Ovary (tissue), 3 donors: ENCODE measurements around the gene SYT9.

Source experiments
- CTCF ChIP-seq, 3 donors: fragments of 450-650 bp in 2 of 3; fragments of 200-600 bp in 1 of 3; IDR thresholded peaks; one replicate each; pipeline versions ENCODE4 v1.5.1 to v1.8.0; 2016 to 2022; ENCODE audit warnings: antibody characterized with exemption in 3 of 3, mild to moderate bottlenecking in 1 of 3
- EP300 ChIP-seq: sonication (generic); formaldehyde crosslinking; IDR thresholded peaks from one replicate; pipeline ENCODE4 v1.6.1; 2017; ENCODE audit warnings: antibody characterized with exemption
- POLR2A ChIP-seq: fragments of 450-650 bp; IDR thresholded peaks from one replicate; pipeline ENCODE4 v1.6.1; 2017; ENCODE audit warnings: antibody characterized with exemption, mild to moderate bottlenecking, moderate library complexity
- donor health status: DM: no; HTN: no; CAD: no.

GRCh38 chr11:7422544-7423331 is 171.0 kb downstream of the SYT9 start:
- no peak for TF ChIP-seq CTCF (IDR thresholded peaks at IDR 0.05)
- no peak for TF ChIP-seq POLR2A
- no peak for TF ChIP-seq EP300
